Epithelial cell of esophagus (primary cell): ENCODE results near the gene FIBCD1.
"Not testable (repeated sequence)": the region's sequence is repeated elsewhere in the genome, so short reads cannot be mapped to it uniquely, and the experiment has no call there.

Experiments
- DNase-seq: peaks from one replicate; pipeline ENCODE4 v3.0.0; 2010; ENCODE audit warnings: low read depth
- H3K4me3 ChIP-seq: 2 replicates; pipeline ENCODE4 v1.5.1; 2011; ENCODE audit warnings: mild to moderate bottlenecking, low read length, control low read depth
- CTCF ChIP-seq: IDR thresholded peaks from 2 replicates; pipeline ENCODE4 v1.5.1; 2011; ENCODE audit warnings: low read depth, mild to moderate bottlenecking, low read length, control low read depth, inconsistent platforms; ENCODE audit not compliant: insufficient read depth; ENCODE audit errors: missing control alignments

The FIBCD1 gene

GRCh38 chr9:130959809-130960334 lies 20.8 kb upstream of the FIBCD1 start:
- DNase-seq: no peak
- no peak overlapping the region for H3K4me3 ChIP-seq
- no peak for TF ChIP-seq CTCF

GRCh38 chr9:130958564-130958963 lies 19.5 kb upstream of the FIBCD1 start:
- H3K4me3 ChIP-seq, DNase-seq: not testable (repeated sequence)

GRCh38 chr9:130957451-130958203 lies 18.6 kb upstream of the FIBCD1 start:
- no peak for DNase-seq
- H3K4me3 ChIP-seq: no peak overlapping the region
- TF ChIP-seq CTCF: no peak

GRCh38 chr9:130956636-130957450 lies 17.8 kb upstream of the FIBCD1 start:
- TF ChIP-seq CTCF: no peak
- no peak overlapping the region for H3K4me3 ChIP-seq
- DNase-seq: no peak

DNA sequence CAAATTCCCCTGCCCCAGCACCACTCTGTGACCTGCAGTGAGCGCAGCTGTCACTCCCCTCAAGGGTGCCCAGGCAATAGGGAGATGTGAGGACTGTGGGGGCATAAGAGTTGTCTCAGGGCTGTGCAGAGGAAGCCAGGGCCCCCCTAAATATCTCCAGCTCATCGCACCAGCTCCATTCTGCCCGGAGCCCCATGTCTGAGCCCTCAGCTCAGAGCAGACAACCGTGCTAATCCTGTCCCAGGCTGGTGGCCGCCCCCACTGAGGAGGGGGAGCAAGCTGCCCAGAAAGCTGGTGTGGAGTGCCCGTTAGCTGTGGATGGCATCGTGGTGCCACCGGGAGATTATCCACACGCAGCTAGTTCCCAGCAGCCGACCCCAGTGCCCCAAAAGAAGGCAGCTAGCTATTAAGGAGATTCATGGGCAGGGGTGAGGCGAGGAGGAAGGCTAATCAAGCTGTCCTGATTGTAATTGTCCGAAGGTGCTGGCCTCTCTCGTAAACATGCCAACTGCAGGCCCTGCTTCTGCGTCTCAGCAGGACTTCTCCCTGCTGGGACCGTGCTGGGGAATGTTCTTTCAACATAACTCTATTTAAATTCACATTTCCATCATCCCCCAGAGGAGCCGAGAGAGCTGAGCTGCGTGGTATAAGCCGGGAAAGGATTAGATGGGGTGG lies 17.0 kb upstream of the FIBCD1 start:
- TF ChIP-seq CTCF: no peak
- no peak overlapping the region for H3K4me3 ChIP-seq

GRCh38 chr9:130954925-130955324 lies 15.9 kb upstream of the FIBCD1 start:
- not testable (repeated sequence) for DNase-seq, H3K4me3 ChIP-seq

More for the DNA sequence above, 17.0 kb upstream of the FIBCD1 start:
- DNase-seq: no peak

GRCh38 chr9:130954317-130954716 lies 15.3 kb upstream of the FIBCD1 start:
- no peak overlapping the region for H3K4me3 ChIP-seq
- no peak for DNase-seq
- TF ChIP-seq CTCF: no peak
